ENCODE results near the gene SMIM11. TPM values are rescaled to one million over a fixed set of nuclear protein-coding genes. Genes with fewer than 3 reads are reported as not detected.

Gene SMIM11
- total and polyA plus RNA-seq, 2 experiments from 2014 or later = 3.5 to 8.9 TPM

GRCh38 chr21:34340061-34340460 is 35.2 kb upstream of the SMIM11 start:
- Histone ChIP-seq H3K36me3 (ENCODE audit: insufficient read depth) (no peaks in the 10 kb centered on the region), H3K27me3 (ENCODE audit: insufficient read depth) (no peaks in the 10 kb centered on the region), H3F3A (replicated peaks; ENCODE audit: low read depth) (no peaks in the 10 kb centered on the region), H3K9me2 (ENCODE audit: insufficient read depth) (no peaks in the 10 kb centered on the region), H3K4me3 (no peak overlapping the region), H3K4me2 (no peak overlapping the region), H2AFZ (no peak overlapping the region), H4K20me1 (replicated peaks; ENCODE audit: insufficient read depth) (no peaks in the 10 kb centered on the region), H3K27ac (ENCODE audit: low read depth) (no peak overlapping the region), H3K79me2 (replicated peaks; ENCODE audit: insufficient read depth) (no peaks in the 10 kb centered on the region), H3K4me1 (ENCODE audit: insufficient read depth) (no peaks in the 10 kb centered on the region)
- no peaks in the 10 kb centered on the region for H3K36me3 Mint-ChIP-seq (ENCODE audit: low read depth)
- H3K4me3 Mint-ChIP-seq = no peak overlapping the region
- TF ChIP-seq STAT1 (IDR thresholded peaks at IDR 0.05; ENCODE audit: unreplicated experiment) (no peak), REST (IDR thresholded peaks at IDR 0.05; ENCODE audit: unreplicated experiment) (no peak), ZNF462 (CRISPR knock-in tag; IDR thresholded peaks at IDR 0.05) (no peak), ETS1 (IDR thresholded peaks at IDR 0.05) (no peak), EZH2 (IDR thresholded peaks at IDR 0.05; ENCODE audit: low read depth, unreplicated experiment) (no peak), CREB1 (CRISPR knock-in tag; IDR thresholded peaks at IDR 0.05; ENCODE audit: low read depth) (no peak), ZNF331 (CRISPR knock-in tag; IDR thresholded peaks at IDR 0.05; ENCODE audit: low read depth) (no peak), POLR2AphosphoS5 (IDR thresholded peaks at IDR 0.05; ENCODE audit: low read depth) (no peak), ZNF114 (CRISPR knock-in tag; IDR thresholded peaks at IDR 0.05) (no peak), NANOG (IDR thresholded peaks at IDR 0.05; ENCODE audit: borderline replicate concordance) (no peak), EZH2phosphoT487 (IDR thresholded peaks at IDR 0.05; ENCODE audit: unreplicated experiment) (no peak), JUNB (IDR thresholded peaks at IDR 0.05; ENCODE audit: unreplicated experiment) (no peak), CTCF (conservative IDR thresholded peaks at IDR 0.05; ENCODE audit: low read depth in 2 of 2) (no peak)
- peaks cover 12% of the 10 kb centered on the region for H3K27me3 Mint-ChIP-seq (ENCODE audit: insufficient read depth, low read depth, poor library complexity)
- H3K9me3 Mint-ChIP-seq = no peaks in the 10 kb centered on the region
- no peak overlapping the region for H3K27ac Mint-ChIP-seq
- ATAC-seq = no peak
- no peak for DNase-seq (ENCODE audit: low spot score)
- peaks cover 2% of the 10 kb centered on the region; the same call in 2 of the 3 replicates for H3K4me1 Mint-ChIP-seq
